Measurements from ENCODE around the gene SORCS2. TPM values are rescaled to one million over a fixed set of nuclear protein-coding genes. Genes with fewer than 3 reads are reported as not detected.
A peak's percentile ranks its signal among the peaks of the same experiment; 100 is the strongest.

Gene SORCS2
- total RNA-seq, 1 donor = 0.27 TPM

DNA sequence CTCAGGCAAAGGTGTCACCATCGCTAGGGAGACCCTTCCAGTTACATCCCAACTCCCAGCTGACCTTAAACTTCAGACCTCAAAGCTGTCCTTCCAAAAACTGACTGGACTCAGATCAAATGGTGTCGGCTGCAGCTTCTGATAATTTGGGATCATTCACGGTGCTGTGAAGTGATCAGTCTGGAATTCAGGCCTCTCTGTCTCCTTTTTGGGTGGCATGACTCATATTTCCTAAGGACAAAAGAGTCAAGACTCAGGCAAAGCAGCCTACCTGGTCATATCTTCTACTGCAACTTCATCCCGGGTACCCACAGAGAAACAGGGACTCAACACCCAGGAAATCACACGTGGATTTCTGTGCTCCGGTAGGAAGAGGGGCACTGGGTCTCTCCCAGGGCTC is 87.6 kb downstream of the SORCS2 start:
- TF ChIP-seq, protein P1, sequence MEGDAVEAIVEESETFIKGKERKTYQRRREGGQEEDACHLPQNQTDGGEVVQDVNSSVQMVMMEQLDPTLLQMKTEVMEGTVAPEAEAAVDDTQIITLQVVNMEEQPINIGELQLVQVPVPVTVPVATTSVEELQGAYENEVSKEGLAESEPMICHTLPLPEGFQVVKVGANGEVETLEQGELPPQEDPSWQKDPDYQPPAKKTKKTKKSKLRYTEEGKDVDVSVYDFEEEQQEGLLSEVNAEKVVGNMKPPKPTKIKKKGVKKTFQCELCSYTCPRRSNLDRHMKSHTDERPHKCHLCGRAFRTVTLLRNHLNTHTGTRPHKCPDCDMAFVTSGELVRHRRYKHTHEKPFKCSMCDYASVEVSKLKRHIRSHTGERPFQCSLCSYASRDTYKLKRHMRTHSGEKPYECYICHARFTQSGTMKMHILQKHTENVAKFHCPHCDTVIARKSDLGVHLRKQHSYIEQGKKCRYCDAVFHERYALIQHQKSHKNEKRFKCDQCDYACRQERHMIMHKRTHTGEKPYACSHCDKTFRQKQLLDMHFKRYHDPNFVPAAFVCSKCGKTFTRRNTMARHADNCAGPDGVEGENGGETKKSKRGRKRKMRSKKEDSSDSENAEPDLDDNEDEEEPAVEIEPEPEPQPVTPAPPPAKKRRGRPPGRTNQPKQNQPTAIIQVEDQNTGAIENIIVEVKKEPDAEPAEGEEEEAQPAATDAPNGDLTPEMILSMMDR (IDR thresholded peaks at IDR 0.05; ENCODE audit: insufficient read depth, low read length) = no peak
- no peak for DNase-seq (ENCODE audit: low read depth)
- H3K4me3 ChIP-seq (ENCODE audit: low read depth, low read length) = no peak overlapping the region

DNA sequence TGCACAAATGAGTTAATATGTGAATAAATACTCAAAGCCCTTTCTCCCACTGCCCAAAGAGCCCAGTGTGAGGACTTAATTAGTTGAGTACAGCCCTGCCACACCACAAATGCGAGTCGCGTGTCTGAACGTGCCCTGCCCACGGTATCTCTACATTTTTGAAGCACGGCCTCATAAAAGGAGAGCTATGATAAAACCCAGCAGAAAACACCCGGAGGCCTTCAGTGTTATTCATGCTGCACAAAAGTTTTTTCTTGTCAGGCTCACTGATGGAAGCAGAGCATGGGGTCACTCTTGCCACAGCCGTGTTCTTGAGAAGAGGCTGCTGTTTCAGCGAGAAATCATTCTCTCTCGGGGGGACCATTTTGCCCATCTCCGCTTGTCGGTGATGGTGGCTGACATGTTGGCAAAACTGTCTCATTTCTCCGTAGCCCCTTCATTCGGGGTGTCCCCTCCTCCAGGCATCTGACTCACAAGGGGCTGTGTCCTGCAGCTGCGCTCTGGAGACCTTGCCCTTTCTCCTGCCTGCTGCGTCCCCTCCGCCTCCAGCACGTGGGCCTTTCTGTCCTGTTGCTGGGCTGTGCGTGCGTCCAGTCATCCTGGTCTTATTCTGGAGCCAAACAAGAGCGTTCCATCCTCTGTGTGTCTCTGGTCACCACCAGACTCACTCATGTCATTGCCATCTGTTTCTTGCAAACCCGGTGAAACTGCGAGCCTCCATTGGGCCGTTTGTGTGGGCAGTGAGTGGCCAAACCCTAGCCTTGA is 88.8 kb downstream of the SORCS2 start:
- peak; percentile 23 for DNase-seq (ENCODE audit: low read depth)
- TF ChIP-seq, protein P1 (IDR thresholded peaks at IDR 0.05; ENCODE audit: insufficient read depth, low read length) = no peak
- H3K4me3 ChIP-seq (ENCODE audit: low read depth, low read length) = no peak overlapping the region

- DNase-seq (ENCODE audit: low read depth) = no peak
- TF ChIP-seq, protein P1 (IDR thresholded peaks at IDR 0.05; ENCODE audit: insufficient read depth, low read length) = no peak
- no peak overlapping the region for H3K4me3 ChIP-seq (ENCODE audit: low read depth, low read length)
Measured at GRCh38 chr4:7281691-7282665, 89.6 kb downstream of the SORCS2 start.

GRCh38 chr4:7282786-7283440 is 90.6 kb downstream of the SORCS2 start:
- DNase-seq (ENCODE audit: low read depth) = no peak
- TF ChIP-seq, protein P1 (IDR thresholded peaks at IDR 0.05; ENCODE audit: insufficient read depth, low read length) = no peak
- H3K4me3 ChIP-seq (ENCODE audit: low read depth, low read length) = no peak overlapping the region

DNA sequence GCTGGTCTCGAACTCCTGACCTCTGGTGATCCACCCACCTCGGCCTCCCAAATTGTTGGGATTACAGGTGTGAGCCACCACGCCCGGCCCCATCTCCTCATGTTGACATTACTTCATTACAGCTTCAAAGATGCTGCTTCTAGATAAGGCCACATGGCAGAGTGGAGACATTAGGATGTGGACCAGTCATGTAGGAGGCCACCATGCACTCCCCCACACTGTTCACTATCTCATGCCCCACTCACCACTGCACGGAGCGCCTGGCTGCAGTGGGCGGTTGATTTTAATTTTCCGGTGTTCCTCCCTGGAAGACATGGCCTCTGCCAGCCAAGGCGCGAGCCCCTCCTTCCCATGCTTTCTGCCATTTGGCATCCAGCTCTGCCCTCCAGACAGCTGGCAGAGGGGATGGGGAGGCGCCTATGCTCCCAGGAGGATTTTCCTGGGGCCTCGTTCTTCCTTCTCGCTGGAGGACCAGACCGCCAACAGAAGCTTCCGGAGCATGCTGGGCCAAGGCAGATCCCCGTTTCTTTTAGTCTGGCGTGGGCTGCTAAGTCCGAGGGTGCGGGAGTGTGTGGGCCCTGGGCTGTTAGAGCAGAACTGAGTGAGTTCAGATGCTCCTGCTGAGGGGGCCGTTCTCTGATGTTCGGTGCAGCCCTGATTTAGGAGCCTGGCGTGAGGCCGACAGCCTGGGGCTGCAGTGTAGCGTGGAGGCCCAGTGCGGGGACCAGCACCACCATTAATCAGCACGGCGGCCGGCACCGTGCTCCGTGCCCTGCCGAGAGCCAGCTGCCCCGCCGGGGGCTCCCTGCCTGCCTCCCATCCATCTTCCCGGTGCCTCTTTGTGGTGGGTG is 93.1 kb downstream of the SORCS2 start:
- H3K4me3 ChIP-seq (ENCODE audit: low read depth, low read length) = no peak overlapping the region
- no peak for DNase-seq (ENCODE audit: low read depth)
- TF ChIP-seq, protein P1 (IDR thresholded peaks at IDR 0.05; ENCODE audit: insufficient read depth, low read length) = no peak

DNA sequence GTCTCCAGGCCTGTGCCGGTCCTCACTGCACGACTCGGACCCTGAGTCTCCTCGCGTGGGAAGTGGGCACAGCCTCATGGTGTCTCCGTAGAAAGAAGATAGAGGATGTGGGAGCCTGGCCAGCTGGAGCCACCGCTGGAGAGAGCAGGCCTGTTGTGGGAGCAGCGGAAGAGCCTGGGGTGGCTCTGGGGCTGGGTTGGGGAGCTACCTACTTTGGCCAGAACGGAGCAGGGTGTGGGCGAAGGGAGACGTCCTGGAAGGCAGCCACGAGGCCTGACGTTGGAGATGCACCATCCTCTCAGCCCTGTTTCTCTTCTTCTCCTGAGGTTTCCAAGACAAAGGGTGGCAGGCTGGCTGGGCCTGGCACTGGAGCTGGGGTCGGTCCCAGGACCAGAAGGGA is 93.8 kb downstream of the SORCS2 start:
- TF ChIP-seq, protein P1 (IDR thresholded peaks at IDR 0.05; ENCODE audit: insufficient read depth, low read length) = no peak
- no peak for DNase-seq (ENCODE audit: low read depth)
- no peak overlapping the region for H3K4me3 ChIP-seq (ENCODE audit: low read depth, low read length)
